Activated CD4-positive, alpha-beta T cell treated with anti-CD3 and anti-CD28 coated beads, Interleukin-2, amount 50 U/mL, for 16 hours (primary cell): ENCODE data around the gene MSRB1.
A peak's percentile ranks its signal among the peaks of the same experiment; 100 is the strongest.

Experiments
- DNase-seq: peaks from one replicate; pipeline ENCODE4 v3.0.0-alpha.2; 2020

MSRB1 gene, protein sequence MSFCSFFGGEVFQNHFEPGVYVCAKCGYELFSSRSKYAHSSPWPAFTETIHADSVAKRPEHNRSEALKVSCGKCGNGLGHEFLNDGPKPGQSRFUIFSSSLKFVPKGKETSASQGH

DNA sequence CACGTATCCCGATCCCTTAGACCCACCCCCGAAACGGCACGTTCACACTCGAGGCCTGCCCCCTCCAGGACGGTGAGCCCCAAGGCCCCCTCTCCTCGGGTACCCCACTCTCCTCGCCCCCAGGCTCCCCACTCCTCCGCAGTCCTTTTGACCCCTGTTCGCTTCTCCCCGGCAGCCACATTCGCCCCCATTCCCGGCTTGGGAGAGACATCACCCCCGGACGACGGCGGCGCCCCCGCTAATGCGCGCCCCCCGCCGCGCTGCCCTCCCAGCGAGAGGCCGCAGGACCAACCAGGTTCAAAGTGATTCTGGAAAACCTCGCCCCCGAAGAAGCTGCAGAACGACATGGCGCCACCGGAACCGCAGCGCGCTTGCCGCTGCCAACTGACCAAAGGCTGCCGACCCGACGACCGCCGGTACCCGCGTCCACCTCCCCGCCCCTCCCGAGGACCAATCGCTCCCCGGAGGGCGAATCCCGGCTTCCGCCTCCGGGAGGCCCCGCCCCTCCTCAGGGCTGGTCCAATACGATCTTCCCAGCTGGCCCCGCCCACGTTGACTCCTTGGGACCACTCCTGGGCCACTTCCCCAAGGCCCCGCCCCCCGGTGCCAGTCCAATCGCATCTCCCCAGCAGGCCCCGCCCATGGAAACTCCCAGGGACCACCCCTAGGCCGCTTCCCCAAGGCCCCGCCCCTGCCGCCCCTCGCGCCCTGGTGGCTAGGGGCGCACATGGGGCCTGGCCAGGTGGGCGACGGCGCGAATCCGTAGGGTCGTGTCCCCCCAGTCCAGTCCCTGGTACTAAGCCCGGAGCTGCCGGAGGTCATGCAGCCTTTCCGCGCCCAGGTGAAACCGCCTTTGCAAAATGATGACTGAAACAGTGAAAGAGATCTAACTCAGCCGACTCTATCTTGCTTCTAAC, at the start of gene MSRB1:
MSRB1 (minus strand) TSS at position 390 of the 917 bp plus-strand sequence; CDS start at position 347, 43 bp downstream.
- DNase-seq = peak; percentile 100

DNA sequence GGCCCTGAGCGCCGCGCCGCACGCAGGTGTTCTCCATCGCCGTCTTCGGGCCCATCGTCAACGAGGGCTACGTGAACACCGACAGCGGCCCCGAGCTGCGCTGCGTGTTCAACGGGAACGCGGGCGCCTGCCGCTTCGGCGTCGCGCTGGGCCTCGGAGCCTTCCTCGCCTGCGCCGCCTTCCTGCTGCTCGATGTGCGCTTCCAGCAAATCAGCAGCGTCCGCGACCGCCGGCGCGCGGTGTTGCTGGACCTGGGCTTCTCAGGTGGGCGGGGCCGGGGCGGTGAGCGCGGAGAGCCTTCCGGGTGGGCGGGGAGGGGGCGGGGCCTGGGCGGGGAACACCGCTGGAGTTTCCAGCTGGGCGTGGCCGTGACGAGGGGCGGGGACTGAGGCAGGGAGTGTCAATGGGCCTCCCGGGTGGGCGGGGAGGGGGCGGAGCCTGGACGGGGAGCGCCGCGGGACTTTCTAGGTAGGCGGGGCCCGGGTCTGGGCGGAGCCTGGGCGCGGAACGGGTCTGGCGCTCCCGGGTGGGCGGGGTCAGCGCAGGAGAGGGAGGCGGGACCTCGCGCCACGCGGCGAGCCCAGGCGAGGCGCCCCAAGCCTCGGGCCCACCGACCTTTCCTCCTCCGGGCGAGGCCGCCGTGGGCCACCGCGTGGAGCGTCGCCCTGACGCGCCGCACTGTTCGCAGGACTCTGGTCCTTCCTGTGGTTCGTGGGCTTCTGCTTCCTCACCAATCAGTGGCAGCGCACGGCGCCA, 49.1 kb upstream of the MSRB1 start:
- DNase-seq = peak; percentile 99

DNA sequence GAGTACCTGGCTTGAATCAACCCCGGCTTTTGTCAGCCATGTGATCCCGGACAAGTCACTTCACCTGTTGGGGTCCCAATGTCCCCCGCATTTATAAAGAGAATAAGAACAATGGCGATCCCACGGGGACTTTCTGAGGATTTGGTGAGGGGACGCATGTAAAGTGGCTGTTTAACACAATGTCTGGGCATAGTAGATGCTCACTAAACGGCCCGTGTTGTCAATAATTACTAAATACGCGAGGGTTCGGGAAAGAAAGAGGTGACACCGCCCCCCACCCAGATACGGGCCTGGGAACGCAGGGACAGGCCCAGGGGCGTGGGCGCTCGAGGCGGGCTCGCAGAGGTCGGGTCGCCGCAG, 48.6 kb upstream of the MSRB1 start:
- DNase-seq = no peak

DNA sequence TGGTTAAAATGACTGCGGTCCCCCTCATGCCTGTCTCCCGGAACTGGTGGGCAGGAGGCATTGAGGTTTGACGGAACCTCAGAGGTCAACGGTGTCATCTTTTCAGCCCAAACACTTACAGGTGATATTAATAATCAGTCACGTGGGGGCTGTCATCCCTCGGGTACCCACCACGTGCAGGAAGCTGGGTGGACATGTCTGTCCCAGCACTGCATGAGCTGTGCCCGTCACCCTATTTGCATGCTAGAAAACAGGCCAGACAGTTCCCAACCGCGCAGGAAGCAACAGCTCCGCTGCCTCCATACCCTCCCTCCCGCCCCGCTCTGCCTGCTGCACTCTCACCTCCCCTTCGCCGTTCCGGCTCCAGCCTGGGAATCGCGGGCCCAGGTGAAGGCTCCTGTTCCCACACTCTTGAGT, 48.1 kb upstream of the MSRB1 start:
- DNase-seq = peak; percentile 57

DNA sequence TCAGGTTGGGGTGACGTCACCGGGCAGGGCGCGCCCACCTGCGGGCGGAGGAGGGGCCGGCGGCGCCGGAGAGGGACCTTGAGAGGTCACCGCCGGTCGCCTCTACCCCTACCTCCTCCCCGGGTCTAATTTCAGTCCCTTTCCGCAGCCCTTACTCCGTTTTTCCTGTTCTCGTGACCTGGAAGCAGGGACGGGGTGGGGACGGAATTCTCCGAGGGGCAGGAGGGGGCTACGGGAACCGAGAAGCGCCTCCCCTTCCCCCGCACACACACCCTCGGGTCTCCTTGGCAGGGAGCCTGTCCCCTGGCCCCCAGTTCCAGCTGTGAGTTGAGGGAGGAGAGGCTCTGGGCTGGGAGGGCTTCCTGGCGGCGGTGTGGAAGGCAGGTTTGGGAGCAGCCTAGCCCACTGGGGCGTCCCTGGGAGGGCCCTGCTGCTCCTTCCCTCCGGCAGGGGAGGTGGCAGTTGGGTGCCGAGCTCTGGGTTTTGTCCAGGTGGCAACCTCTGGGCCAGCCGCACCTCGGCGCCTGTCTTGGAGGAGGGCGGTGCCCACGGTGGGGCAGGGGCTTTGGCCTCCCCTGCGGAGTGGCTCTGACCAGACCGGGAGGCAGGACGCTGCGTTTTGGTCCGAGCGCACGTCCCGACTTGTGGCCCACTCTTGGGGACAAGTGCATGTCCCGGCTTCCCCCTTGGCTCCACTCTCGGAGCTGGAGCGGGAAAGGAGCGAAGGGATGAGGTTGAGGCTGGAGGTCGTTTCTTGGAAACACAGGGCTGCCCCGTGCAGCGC, 47.5 kb upstream of the MSRB1 start:
- peak; percentile 46 for DNase-seq

DNA sequence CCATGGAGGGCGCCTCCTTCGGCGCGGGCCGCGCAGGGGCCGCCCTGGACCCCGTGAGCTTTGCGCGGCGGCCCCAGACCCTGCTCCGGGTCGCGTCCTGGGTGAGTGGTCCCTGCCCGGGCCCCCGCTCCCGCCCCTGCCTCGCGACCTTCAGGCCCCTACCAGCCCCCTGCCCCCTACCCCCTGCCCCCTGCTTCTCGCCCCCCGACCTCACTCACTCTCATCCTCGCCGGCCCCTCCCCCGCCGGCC, 47.0 kb upstream of the MSRB1 start:
- no peak for DNase-seq

DNA sequence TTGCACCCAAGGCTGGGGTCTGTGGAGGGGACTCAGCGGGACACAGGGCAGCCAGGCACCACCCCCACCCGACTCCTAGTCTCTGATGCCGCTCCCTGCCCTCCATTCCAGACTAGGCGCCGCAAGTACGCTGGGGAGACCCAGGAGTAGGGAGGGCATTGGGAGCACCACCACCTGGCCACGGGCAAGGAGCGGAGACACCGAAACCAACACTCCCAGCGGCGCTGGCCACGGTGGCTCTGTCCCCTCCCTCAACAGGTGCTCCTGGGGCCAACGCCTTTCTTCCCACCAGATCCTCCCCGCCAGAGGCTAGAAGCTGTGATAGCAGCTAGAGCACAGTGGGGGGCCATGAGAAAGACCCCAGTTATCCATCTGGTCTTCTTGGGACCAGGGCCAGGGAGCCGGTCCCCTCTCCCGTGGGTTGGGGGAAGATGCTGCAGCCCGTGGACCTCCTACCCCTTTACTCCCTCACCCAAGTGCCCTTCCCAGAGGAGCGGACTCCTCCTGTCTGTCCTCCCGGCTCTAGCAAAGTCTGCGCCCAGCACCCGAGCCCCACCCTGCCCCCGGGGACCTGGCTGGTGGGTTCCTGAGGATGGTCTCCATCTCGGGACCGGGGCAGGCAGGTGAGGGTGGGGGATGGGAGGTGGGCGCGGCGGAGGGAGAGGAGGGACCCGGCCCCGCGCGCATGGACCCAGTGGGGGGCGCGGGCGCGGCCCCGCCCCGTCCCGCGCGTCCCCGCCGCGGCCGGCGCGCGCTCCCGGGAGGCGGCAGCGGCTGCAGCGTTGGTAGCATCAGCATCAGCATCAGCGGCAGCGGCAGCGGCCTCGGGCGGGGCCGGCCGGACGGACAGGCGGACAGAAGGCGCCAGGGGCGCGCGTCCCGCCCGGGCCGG, 46.5 kb upstream of the MSRB1 start, which contains the start of gene SYNGR3:
SYNGR3 (plus strand) TSS at position 762 of the 892 bp plus-strand sequence. CDS start 133 bp downstream, outside the sequence.
- no peak for DNase-seq

DNA sequence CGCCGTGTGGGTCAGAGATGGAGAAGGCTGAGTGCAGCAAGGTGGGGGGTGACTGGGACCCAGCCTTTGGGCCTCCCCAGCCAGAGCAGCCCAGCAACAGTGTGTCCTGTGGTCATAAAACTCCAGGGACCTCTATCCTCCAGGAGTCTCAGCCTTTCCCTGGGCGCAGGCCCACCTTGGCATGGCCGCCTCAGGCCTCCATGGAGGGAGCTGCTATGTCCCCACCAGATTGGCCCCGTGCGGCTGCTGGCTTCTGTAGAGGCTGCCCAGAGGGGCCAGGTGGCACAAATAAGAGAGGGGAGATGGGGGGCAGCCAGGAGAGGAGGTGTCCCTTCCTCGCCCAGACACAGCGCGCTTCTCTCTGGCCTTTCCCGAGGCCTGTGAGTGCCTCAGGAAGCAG, 44.2 kb upstream of the MSRB1 start:
- no peak for DNase-seq

DNA sequence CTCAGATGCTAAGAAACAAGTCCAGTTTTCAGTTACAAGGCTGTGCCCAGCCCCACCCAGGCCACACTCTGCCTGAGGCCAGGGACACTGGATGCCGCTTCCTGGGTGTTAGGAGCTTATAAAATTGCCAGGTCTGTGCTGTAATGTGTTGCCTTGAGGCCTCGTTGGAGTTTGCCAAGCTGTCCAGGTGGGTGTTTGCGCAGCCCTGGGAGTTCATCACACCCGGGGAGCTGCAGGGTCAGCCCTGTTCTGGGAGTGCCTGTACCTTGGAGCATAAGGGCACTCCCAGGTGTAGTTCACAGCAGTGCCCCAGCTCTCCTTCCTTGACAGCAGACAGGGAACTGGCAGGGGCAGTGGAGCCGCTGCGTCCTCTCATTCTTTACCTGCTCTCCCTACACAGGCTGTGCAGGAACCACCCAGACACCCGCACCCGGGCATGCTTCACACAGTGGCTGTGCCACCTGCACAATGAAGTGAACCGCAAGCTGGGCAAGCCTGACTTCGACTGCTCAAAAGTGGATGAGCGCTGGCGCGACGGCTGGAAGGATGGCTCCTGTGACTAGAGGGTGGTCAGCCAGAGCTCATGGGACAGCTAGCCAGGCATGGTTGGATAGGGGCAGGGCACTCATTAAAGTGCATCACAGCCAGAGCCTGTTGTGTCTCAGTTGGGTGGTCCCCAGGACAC, 42.6 kb upstream of the MSRB1 start:
- DNase-seq = no peak

DNA sequence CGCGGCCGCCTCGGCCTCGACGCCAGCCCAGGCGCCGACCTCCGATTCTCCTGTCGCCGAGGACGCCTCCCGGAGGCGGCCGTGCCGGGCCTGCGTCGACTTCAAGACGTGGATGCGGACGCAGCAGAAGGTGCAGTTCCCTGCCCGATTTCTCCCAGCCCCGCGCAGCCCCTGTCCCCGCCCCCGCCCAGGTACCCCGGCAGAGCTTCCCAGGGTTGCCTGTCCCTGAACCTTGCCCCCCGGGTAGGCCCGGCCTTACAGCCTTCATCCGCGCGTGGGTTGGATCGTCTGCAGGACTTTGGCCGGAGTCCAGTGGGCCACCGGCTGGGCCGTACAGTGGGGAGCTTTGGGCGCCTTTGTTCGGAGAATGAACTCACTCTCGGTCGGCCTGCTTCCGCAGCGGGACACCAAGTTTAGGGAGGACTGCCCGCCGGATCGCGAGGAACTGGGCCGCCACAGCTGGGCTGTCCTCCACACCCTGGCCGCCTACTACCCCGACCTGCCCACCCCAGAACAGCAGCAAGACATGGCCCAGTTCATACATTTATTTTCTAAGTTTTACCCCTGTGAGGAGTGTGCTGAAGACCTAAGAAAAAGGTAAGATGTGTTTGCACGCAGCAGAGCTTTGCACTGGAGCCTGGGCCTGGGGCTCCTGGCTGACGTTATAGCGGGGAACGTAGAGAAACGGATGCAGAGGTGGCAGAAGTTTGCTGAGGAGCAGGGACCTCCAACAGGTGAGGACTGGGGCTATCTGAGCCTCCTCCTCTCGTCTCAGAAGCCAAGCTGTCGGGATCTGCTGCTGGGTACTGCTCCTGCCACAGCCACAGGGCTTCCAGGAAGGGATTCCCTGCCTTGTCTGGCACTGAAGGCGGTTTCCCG, 41.6 kb upstream of the MSRB1 start:
- DNase-seq = no peak

DNA sequence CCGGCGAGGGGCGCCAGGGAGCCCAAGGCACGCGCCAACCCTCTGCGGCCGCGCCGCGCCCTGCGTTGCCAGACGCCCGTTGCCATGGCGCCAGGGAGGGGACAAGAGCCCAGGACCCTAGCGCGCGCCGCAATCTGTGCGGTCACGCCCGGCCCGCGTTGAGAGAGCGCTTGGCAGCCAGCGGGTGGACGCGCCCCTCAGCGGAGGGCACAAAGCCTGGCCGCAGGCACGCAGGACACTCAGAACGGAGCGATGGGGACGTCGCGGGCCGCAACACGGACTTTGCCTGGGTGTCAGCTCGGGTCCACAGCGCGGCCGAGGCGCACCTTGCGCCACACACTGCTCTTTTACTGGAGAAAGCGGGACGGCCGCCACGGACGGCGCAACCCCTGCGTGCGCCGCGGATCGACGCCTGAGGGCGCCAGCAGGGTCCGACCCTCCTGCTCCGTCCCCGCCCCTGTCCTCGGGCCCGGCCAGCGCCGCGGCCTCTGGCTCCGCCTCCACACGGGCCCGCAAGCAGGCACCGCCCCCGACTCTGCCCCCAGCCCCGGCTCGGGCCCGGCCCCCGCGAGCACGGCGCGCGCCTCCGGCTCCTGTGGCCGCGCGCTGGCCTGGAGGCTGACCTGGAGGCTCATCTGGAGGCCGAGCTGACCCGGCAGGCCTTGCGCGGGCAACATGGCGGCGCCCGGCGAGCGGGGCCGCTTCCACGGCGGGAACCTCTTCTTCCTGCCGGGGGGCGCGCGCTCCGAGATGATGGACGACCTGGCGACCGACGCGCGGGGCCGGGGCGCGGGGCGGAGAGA, 40.7 kb upstream of the MSRB1 start, which contains the start of gene GFER:
GFER (plus strand) TSS at position 650 of the 803 bp plus-strand sequence; CDS start at position 676, 26 bp downstream.
- peak; percentile 88 for DNase-seq

DNA sequence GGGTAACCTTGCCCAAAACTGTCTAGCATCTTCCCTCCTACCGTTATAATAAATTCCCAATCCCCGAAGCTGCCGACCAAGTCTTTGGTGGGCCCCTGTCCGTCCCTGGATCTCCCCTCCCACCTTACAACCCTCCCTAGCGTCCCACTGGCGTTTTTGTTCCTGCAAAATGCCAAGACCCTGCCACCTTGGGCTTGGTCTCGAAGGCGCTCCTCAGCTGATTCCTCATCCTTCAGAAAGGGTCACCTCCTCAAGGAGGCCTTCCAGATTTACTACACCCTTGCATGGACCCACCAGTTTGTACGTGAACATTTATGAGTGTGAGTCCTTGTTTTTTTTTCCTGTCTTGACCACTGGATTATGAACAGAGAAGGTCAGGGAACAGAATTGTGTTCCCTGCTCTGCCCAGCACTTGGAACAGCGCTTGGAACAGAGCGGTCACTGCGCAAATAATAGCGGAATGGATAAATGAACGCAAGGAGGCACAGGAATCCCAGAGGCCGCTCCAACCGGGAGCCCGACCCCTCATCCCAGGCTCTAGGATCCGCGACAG, 40.1 kb upstream of the MSRB1 start:
- no peak for DNase-seq

DNA sequence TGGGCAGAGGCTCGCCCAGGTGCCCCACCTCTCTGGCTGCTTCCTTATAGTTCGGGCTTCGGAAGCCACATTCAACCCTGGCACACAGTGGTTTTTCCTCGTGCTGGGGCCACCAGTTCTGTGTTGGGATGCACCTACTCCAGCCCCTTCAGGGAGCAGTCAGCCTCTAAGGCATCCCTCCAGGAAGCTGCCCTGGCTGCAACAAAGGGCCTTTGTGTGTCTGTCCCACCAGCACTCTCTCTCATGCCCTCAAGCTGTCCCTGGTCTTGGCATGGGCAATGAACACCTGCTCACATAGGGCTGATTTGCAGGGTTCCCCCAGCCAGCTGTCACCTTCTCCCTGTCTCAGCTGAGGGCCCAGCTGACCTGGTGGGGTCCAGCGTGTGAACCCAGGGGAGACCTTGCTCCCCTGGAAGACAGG, 39.0 kb upstream of the MSRB1 start:
- no peak for DNase-seq

DNA sequence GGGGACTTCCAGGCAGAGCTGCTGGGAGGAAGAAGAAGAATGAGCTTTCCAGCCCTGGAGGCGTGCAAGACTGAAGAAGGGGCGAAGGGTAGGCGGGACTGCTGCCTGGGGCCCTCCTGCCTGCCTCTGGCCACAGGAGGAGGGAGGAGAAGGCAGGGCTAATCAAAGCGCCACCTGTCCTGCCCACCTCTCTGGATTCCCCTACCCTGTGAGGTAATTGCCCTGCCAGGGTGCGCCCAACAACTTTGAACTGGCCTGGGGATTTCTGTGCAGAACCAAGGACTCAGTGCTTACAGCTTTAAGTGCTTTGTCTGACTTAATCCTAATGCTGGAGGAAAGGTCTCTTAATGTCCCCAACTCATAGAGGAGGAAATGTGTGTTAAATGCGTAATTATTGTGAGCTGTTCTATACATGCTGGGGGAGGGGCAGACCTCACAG, 38.4 kb upstream of the MSRB1 start, which contains the start of gene NOXO1:
NOXO1 (minus strand) TSS at position 72 of the 439 bp plus-strand sequence. CDS start 290 bp downstream, outside the sequence.
- DNase-seq = no peak

DNA sequence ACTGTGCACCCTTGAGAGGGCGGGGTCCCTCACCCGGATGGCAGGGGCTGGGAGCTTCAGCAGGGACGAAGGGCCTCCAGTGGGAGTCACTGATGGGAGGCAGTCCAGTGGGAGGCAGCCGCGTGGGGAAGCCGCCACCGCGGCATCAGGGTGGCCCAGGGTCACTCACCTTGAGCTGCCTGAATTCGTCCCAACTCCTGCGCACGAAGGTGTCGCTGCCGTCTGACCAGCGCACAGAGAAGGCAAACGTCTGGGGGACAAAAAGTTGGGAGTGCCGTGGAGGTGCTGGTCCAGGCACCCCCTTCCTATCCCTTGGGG, 37.7 kb upstream of the MSRB1 start:
- no peak for DNase-seq

DNA sequence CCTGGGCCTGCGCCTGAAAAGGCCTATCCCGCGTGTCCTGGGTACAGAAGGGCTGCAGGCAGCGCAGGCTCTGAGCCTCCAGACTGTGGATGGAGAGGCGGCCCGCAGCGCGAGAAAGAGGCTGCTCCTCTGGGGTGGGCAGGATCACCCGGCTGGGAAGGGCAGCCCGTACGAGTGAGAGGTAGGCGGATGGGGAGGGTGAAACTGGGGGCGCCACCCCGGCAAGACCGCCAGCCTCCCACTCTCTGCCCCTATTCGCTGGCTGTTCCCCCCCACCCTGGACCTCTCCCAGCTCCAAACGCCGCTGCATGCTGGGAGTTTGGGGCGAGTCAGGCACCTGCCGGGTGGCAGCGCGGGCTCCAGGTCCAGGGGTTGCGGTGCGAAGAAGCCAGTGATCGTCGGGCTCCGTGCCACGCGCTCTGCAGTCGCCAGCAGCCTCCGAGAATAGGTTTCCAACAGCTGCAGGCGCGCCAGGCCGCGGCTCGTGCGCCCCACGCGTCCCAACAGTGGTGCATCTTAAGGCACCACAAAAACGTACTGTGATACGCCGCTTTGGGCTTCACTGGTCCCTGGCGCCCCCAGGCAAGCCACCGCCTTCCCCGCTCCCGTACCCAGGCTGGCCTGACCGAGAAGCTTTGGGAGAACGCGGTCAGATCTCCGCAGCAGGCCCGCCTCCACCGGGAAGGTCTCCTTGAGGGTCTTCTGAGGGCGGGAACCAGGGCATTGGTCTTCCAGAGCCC, 37.2 kb upstream of the MSRB1 start:
- no peak for DNase-seq

DNA sequence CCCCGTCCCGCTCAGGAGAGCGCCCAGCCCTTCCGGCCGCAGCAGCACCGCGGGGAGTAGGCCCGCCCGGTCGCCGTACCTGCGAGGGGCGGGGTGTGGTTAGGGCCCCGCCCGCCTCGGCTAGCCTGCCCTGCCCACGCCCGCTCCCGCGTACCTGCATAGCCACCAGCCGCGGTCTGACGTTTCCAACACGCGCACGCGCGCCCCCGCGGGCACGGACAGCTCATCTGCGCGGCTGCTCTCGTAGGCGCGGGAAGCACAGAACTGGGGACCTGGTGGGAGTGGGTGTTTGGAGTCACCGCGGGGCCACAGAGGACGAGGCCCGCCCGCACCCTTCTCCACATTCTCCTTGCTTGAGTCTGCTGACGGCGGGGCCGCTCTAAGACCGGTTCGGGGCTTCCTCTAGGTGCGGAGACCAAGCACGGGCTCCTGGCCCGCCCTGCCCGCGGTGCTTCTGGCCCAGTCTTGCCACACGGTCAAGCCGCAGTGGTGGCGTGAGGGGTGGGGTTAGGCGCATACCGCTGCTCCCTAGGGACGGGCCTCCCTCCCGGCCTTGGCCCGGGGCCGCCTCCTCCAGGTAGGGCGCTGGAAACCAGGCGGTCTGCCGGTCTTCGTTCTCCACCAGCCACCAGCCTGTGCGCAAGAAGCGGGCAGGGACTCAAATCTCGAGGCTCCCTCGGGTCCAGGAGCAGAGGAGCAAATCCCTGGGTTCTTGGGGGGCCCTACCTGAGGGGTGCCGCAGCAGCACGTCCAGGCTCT, 36.5 kb upstream of the MSRB1 start:
- DNase-seq = no peak
